Measurements from ENCODE around the gene CCDC80. TPM values are rescaled to one million over a fixed set of nuclear protein-coding genes. Genes with fewer than 3 reads are reported as not detected.

The CCDC80 gene
- total and polyA plus RNA-seq, 7 donors: 1.3 to 53.5 (median 12.2) TPM

DNA sequence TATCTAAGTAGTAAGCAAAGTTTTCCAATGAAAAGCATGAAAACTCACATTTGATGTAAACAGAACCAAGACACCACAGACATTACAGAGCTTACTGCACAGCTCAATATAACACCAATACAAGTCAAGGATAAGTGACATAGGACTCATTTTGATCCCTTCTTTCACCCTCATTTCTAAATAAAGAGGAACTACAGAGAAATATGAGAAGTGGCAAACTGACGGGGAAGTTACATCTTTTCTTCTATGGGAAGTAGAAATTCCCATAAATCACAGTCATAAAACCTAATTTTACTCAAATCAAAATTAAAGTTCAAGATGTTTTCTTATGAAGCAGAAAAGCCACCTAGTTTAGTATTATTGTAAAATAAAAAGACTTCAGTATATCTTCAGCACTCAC, 83.0 kb downstream of the CCDC80 start:
- H3K4me3 ChIP-seq: no peak overlapping the region
- TF ChIP-seq, protein P1, sequence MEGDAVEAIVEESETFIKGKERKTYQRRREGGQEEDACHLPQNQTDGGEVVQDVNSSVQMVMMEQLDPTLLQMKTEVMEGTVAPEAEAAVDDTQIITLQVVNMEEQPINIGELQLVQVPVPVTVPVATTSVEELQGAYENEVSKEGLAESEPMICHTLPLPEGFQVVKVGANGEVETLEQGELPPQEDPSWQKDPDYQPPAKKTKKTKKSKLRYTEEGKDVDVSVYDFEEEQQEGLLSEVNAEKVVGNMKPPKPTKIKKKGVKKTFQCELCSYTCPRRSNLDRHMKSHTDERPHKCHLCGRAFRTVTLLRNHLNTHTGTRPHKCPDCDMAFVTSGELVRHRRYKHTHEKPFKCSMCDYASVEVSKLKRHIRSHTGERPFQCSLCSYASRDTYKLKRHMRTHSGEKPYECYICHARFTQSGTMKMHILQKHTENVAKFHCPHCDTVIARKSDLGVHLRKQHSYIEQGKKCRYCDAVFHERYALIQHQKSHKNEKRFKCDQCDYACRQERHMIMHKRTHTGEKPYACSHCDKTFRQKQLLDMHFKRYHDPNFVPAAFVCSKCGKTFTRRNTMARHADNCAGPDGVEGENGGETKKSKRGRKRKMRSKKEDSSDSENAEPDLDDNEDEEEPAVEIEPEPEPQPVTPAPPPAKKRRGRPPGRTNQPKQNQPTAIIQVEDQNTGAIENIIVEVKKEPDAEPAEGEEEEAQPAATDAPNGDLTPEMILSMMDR (IDR thresholded peaks at IDR 0.05): no peak
- H3K27me3 ChIP-seq (ENCODE audit: insufficient read depth in 3 of 3, low read length in 2 of 3): no peaks in the 10 kb centered on the region
- H3K36me3 ChIP-seq (ENCODE audit: insufficient read depth in 1 of 2, low read depth in 1 of 2): no peaks in the 10 kb centered on the region
- peaks cover 27% of the 10 kb centered on the region for H3K4me1 ChIP-seq
- H3K27ac ChIP-seq: no peak overlapping the region
- intact Hi-C loops (cut with DNase I): no loop called here
- WGBS, 3 donors: 77 to 88% (median 83%) methylated on average over 1 of the region's 1 CpG
- no peak for ATAC-seq
- H3K9me3 ChIP-seq: no peaks in the 10 kb centered on the region
- DNase-seq: no peak

- ATAC-seq: no peak
- TF ChIP-seq, protein P1 (IDR thresholded peaks at IDR 0.05): no peak
Measured at GRCh38 chr3:112555535-112556170, 85.3 kb downstream of the CCDC80 start.

GRCh38 chr3:112550859-112551258, 90.1 kb downstream of the CCDC80 start:
- peaks cover 5 to 41% of the 10 kb centered on the region in 2 donors for H3K36me3 ChIP-seq (ENCODE audit: insufficient read depth in 1 of 2, low read depth in 1 of 2)
- WGBS, 3 donors: 10 to 14% (median 14%) methylated on average over 1 of the region's 1 CpG
- DNase-seq: no peak
- H3K4me1 ChIP-seq: peaks cover 16% of the 10 kb centered on the region
- no peak overlapping the region for H3K4me3 ChIP-seq
- intact Hi-C loops (cut with DNase I): no loop called here
- H3K27ac ChIP-seq: no peak overlapping the region
- TF ChIP-seq, protein P1 (IDR thresholded peaks at IDR 0.05): no peak
- H3K9me3 ChIP-seq: no peaks in the 10 kb centered on the region
- ATAC-seq: peak in 1 of 4 donors; percentile 19
- H3K27me3 ChIP-seq (ENCODE audit: insufficient read depth in 3 of 3, low read length in 2 of 3): no peaks in the 10 kb centered on the region

More at GRCh38 chr3:112555535-112556170, 85.3 kb downstream of the CCDC80 start:
- no peaks in the 10 kb centered on the region for H3K27me3 ChIP-seq (ENCODE audit: insufficient read depth in 3 of 3, low read length in 2 of 3)
- H3K27ac ChIP-seq: no peak overlapping the region
- H3K4me3 ChIP-seq: no peak overlapping the region
- H3K4me1 ChIP-seq: peaks cover 38% of the 10 kb centered on the region
- H3K9me3 ChIP-seq: no peaks in the 10 kb centered on the region
- intact Hi-C loops (cut with DNase I): no loop called here
- no peak for DNase-seq
- 94 to 95% (median 94%) methylated on average over 1 of the region's 1 CpG for WGBS, 3 donors
- H3K36me3 ChIP-seq (ENCODE audit: insufficient read depth in 1 of 2, low read depth in 1 of 2): no peaks in the 10 kb centered on the region

Other genes starting within 250 kb of the CCDC80 start
- under 1 TPM in 2 of 4 donors, not detected in 2; 0.13 to 0.32 TPM for gene BTLA, start 141.7 kb downstream of the CCDC80 start, total RNA-seq
- under 1 TPM; 0.01 to 0.14 (median 0.06) TPM for gene BTLA, start 141.7 kb downstream of the CCDC80 start, polyA plus RNA-seq
- gene ATG3, start 79.2 kb downstream of the CCDC80 start, total RNA-seq: 10 to 100 TPM; 27.9 to 38.7 (median 31.7) TPM
- gene ATG3, start 79.2 kb downstream of the CCDC80 start, polyA plus RNA-seq: 10 to 100 TPM; 27.5 to 75.0 (median 47.5) TPM
- 10 to 100 TPM in 2 of 4 donors, 1 to 10 TPM in 2; 9.3 to 12.6 (median 10.5) TPM for gene SLC35A5, start 79.1 kb downstream of the CCDC80 start, total RNA-seq
- 10 to 100 TPM in 2 of 3 donors, 1 to 10 TPM in 1; 7.1 to 15.4 (median 13.0) TPM for gene SLC35A5, start 79.1 kb downstream of the CCDC80 start, polyA plus RNA-seq
- not detected for gene CD200R1L, start 205.7 kb upstream of the CCDC80 start, total RNA-seq
- gene CD200R1L, start 205.7 kb upstream of the CCDC80 start, polyA plus RNA-seq: not detected